ENCODE data around the gene SPSB4.

- TF ChIP-seq CTCF (IDR thresholded peaks at IDR 0.05; ENCODE audit: insufficient read depth, low read depth, low read length) = no peak
- no peak for TF ChIP-seq EZH2 (IDR thresholded peaks at IDR 0.05; ENCODE audit: insufficient read depth, low read length)
These were observed 7.8 kb downstream of the SPSB4 start for GRCh38 chr3:141058996-141059395.
